GM21723 (cell line): Measurements from ENCODE around the gene PRAMEF5.
"Not testable (repeated sequence)": the region's sequence is repeated elsewhere in the genome, so short reads cannot be mapped to it uniquely, and the experiment has no call there.

Experiments used
- ATAC-seq: cut with Tn5 transposase; IDR thresholded peaks from one replicate; pipeline ENCODE4 v1.9.1; 2021; ENCODE audit warnings: mild to moderate bottlenecking, moderate library complexity; ENCODE audit not compliant: unreplicated experiment

Gene PRAMEF5

DNA sequence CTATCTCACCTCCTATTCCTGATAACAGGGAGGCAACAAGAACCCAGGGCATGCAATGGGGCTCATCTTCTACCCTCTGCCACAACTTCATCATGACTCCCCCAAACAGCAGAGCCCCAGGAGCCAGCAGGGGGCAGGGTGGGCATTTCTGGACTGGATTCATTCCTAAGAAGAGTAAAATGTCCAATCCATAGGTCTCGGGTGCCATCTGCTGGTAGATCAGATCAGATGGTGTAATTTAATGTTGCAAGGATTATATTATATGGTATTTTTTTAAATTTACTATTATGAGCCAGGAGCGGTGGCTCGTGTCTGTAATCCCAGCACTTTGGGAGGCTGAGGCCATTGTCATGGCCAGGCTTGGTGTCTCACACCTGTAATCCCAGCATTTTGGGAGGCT lies 11.1 kb downstream of the PRAMEF5 start:
- not testable (repeated sequence) for ATAC-seq

GRCh38 chr1:13277016-13277415 lies 23.0 kb downstream of the PRAMEF5 start:
- not testable (repeated sequence) for ATAC-seq

- ATAC-seq: not testable (repeated sequence)
Observed at GRCh38 chr1:13279617-13280016, 25.6 kb downstream of the PRAMEF5 start.

DNA sequence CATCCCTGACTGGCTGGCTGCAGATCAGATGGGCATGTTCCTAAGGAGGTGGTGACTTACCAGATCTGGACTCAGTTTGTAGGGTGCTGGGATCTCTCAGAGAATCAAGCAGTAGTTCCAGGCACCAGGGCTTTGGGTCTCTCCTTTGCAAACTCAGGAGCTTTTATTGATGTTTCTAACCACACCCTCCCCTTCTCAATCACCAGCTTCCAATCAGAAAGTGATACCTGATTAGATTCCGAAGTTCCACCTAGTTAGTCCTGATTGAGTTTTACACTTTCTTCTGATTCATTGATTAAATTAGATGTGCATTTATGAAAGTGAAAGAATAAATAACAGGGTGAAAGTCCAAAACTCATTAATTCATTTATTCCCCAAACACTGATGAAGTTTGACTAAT lies 31.0 kb downstream of the PRAMEF5 start, which contains the start of gene PRAMEF8:
Gene PRAMEF8 (minus strand): TSS at position 101 of the 400 bp plus-strand sequence. CDS start 1,046 bp downstream, outside the sequence.
- ATAC-seq: not testable (repeated sequence)

DNA sequence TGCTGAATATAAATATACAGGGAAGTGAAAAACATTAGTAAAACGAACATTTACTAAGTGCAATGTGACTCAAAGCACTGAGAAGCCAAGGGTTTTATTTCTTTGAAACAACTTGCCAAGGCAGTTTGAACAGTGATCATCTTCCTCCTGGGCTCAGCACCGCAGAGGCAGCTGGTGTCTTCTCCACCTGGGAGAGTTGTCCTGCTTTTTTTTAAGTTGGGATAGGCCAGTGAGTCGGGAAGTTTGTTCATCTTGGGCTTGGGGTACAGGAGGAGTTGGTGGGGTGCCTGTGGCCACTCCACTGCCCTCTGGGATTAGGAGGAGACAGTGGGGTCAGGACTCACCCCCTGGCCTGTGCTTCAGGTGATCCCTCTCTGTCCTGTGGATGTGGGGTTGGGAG lies 35.0 kb downstream of the PRAMEF5 start:
- ATAC-seq: not testable (repeated sequence)

- ATAC-seq: not testable (repeated sequence)
Observed at GRCh38 chr1:13297216-13297931, 43.4 kb downstream of the PRAMEF5 start.

- not testable (repeated sequence) for ATAC-seq
Observed at GRCh38 chr1:13298699-13299098, 44.7 kb downstream of the PRAMEF5 start.

DNA sequence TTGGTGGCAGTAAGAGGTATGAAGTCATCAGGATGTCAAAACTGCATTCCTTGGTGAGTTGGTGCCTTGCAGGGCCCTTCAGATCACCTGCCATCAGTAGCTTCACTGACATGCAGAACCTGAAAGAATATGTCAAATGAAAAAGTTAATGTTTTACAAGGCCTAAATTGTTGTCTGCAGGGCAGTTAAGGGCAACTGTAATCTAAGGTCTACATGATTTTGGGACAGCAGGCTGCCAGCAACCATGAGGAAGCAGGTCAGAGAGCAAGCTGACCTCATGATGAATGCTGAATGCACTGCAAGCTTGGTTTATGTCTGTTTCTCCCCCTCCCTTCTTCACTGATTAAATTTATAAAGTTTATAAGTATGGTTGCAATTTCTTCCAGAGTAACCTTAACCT lies 48.2 kb downstream of the PRAMEF5 start:
- ATAC-seq: not testable (repeated sequence)

DNA sequence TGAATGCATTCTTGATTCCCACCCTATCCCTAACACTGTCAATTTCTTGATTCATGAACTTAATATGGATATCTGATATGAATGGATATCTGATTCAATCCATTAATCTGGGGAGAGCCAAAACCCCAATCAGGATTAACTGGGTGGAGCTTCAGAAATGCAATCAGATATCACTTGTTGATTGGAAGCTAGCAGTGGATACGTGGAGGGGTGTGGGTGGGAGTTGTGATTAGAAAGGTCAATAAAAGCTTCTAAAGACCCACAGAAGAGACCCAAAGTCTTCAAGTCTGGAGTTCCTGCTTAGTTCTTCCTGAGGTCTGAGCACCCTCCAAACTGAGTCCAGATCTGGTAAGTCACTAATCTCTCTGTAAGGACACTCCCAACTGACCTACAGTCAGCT lies 49.2 kb downstream of the PRAMEF5 start, which contains the start of gene PRAMEF33:
Gene PRAMEF33 (plus strand): TSS at position 301 of the 400 bp plus-strand sequence. CDS start 2,416 bp downstream, outside the sequence.
- ATAC-seq: not testable (repeated sequence)
